ENCODE data around the gene HCFC1R1.

GRCh38 chr16:3057181-3058138 is 33.7 kb upstream of the HCFC1R1 start:
- no peak for TF ChIP-seq CTCF (conservative IDR thresholded peaks at IDR 0.05)
- TF ChIP-seq ZFX (IDR thresholded peaks at IDR 0.05): no peak

Data from C4-2B (cell line).